Hepatocyte (in vitro differentiated cells): Measurements from ENCODE around the gene COQ10A.

Source experiments
- EZH2 ChIP-seq: fragments of 200-600 bp; sonication (generic); IDR thresholded peaks from 2 replicates; pipeline ENCODE4 v1.6.1; 2016; ENCODE audit warnings: antibody characterized with exemption, mild to moderate bottlenecking, borderline replicate concordance
- TF ChIP-seq, protein P1 (sequence below): fragments of 200-600 bp; sonication (generic); IDR thresholded peaks from 2 replicates; pipeline ENCODE4 v1.5.1; 2016; ENCODE audit warnings: antibody characterized with exemption, mild to moderate bottlenecking; ENCODE audit not compliant: poor library complexity

- TF ChIP-seq, protein P1, sequence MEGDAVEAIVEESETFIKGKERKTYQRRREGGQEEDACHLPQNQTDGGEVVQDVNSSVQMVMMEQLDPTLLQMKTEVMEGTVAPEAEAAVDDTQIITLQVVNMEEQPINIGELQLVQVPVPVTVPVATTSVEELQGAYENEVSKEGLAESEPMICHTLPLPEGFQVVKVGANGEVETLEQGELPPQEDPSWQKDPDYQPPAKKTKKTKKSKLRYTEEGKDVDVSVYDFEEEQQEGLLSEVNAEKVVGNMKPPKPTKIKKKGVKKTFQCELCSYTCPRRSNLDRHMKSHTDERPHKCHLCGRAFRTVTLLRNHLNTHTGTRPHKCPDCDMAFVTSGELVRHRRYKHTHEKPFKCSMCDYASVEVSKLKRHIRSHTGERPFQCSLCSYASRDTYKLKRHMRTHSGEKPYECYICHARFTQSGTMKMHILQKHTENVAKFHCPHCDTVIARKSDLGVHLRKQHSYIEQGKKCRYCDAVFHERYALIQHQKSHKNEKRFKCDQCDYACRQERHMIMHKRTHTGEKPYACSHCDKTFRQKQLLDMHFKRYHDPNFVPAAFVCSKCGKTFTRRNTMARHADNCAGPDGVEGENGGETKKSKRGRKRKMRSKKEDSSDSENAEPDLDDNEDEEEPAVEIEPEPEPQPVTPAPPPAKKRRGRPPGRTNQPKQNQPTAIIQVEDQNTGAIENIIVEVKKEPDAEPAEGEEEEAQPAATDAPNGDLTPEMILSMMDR = no peak
- no peak for TF ChIP-seq EZH2
These were observed 43.1 kb upstream of the COQ10A start for GRCh38 chr12:56223571-56224101.
